Thyroid gland (tissue), 4 donors: ENCODE data around the gene TMCC2. TPM values are rescaled to one million over a fixed set of nuclear protein-coding genes. Genes with fewer than 3 reads are reported as not detected.

Experiments
- DNase-seq, 2 donors: peaks; one replicate each; pipeline ENCODE4 v3.0.0-alpha.2; 2019
- H3K27ac ChIP-seq, 3 donors: fragments of 200-600 bp; sonication (generic); 1 replicate in 2 of 3; 2 replicates in 1 of 3; pipeline ENCODE4 v1.5.1; 2016 to 2019; ENCODE audit warnings: mild to moderate bottlenecking in 1 of 3, moderate library complexity in 1 of 3
- H3K27me3 ChIP-seq: fragments of 200-600 bp; sonication (generic); one replicate; pipeline ENCODE4 v1.5.1; 2019
- H3K36me3 ChIP-seq, 2 donors: fragments of 200-600 bp; sonication (generic); one replicate each; pipeline ENCODE4 v1.5.1; 2016 to 2019
- H3K4me1 ChIP-seq, 2 donors: fragments of 200-600 bp; sonication (generic); one replicate each; pipeline ENCODE4 v1.5.1; 2017 to 2019
- H3K4me3 ChIP-seq, 3 donors: fragments of 200-600 bp; sonication (generic); replicated peaks in 1 of 3; 1 replicate in 2 of 3; 2 replicates in 1 of 3; pipeline ENCODE4 v1.5.1; 2016; ENCODE audit warnings: mild to moderate bottlenecking in 1 of 3
- H3K9me3 ChIP-seq: fragments of 200-600 bp; sonication (generic); one replicate; pipeline ENCODE4 v1.5.1; 2017
- POLR2A ChIP-seq, 2 donors: fragments of 450-650 bp; IDR thresholded peaks; one replicate each; pipeline ENCODE4 v1.6.1; 2017; ENCODE audit warnings: antibody characterized with exemption in 2 of 2, mild to moderate bottlenecking in 2 of 2, moderate library complexity in 1 of 2
- WGBS, 2 donors: methylation state at CpG; one replicate each; pipeline ENCODE4 v1.1.5; 2017; 5-methylcytosine and 5-hydroxymethylcytosine counted together
- intact Hi-C: fragments of 100-400 bp; cut with DNase I; formaldehyde crosslinking; loops from one replicate; pipeline ENCODE4 v1.15.1; 2023
- total RNA-seq, 4 donors: library from RNA; depleted of rRNA; stranded (reverse); fragments of >200 nt; gene quantifications; one replicate each; pipeline ENCODE4 v1.2.3, GENCODE V29; 2016
- TF ChIP-seq, protein P1 (sequence below), 6 experiments: fragments of 200-600 bp in 3 of 6; fragments of 450-650 bp in 3 of 6; sonication (generic) in 3 of 6; IDR thresholded peaks; one replicate each; pipeline ENCODE4 v1.5.1; 2016 to 2019; ENCODE audit warnings: antibody characterized with exemption in 6 of 6, mild to moderate bottlenecking in 2 of 6, inconsistent platforms in 1 of 6, moderate library complexity in 1 of 6

TMCC2 gene
- total RNA-seq, 4 donors from 2014 or later = 2.3 to 3.6 (median 3.1) TPM

GRCh38 chr1:205186191-205186590, 41.6 kb upstream of the TMCC2 start:
- Histone ChIP-seq H3K4me3 (no peak overlapping the region), H3K36me3 (no peaks in the 10 kb centered on the region), H3K9me3 (no peaks in the 10 kb centered on the region), H3K4me1 (peaks cover 11 to 23% of the 10 kb centered on the region in 2 donors), H3K27me3 (no peaks in the 10 kb centered on the region), H3K27ac (no peak overlapping the region)
- no peak for DNase-seq
- intact Hi-C loops = no loop called here
- no peak for TF ChIP-seq POLR2A (IDR thresholded peaks at IDR 0.05)
- TF ChIP-seq, protein P1, sequence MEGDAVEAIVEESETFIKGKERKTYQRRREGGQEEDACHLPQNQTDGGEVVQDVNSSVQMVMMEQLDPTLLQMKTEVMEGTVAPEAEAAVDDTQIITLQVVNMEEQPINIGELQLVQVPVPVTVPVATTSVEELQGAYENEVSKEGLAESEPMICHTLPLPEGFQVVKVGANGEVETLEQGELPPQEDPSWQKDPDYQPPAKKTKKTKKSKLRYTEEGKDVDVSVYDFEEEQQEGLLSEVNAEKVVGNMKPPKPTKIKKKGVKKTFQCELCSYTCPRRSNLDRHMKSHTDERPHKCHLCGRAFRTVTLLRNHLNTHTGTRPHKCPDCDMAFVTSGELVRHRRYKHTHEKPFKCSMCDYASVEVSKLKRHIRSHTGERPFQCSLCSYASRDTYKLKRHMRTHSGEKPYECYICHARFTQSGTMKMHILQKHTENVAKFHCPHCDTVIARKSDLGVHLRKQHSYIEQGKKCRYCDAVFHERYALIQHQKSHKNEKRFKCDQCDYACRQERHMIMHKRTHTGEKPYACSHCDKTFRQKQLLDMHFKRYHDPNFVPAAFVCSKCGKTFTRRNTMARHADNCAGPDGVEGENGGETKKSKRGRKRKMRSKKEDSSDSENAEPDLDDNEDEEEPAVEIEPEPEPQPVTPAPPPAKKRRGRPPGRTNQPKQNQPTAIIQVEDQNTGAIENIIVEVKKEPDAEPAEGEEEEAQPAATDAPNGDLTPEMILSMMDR (IDR thresholded peaks at IDR 0.05) = no peak

DNA sequence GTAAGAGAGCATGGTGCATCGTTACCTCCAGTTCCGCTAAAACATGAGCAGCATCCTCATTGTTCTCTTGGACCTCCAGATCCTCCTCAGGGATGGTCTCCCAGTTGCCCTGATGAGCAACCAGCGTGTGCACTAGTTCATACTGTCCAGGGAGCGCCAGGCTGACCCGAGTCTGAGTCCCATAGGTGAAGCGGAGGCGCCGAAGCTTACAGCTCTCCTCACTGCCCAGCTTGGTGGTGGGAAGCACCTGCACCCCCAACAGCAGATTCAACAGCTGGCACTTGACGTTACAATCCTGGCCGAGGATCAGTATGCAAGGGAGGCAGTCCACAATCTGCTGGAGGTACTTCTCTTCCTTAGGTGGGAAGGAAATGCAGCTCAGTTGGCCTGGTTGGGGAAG, 40.3 kb upstream of the TMCC2 start:
- H3K27ac ChIP-seq = no peak overlapping the region
- TF ChIP-seq, protein P1 (IDR thresholded peaks at IDR 0.05) = no peak
- no peak for TF ChIP-seq POLR2A (IDR thresholded peaks at IDR 0.05)
- H3K27me3 ChIP-seq = no peaks in the 10 kb centered on the region
- no peaks in the 10 kb centered on the region for H3K9me3 ChIP-seq
- DNase-seq = no peak
- H3K4me3 ChIP-seq = no peak overlapping the region
- no peaks in the 10 kb centered on the region for H3K36me3 ChIP-seq
- WGBS, 2 donors = 81 to 88% methylated on average over 7 to 10 of the region's 10 CpGs
- intact Hi-C loops = no loop called here
- H3K4me1 ChIP-seq = peaks cover 11 to 27% of the 10 kb centered on the region in 2 donors

GRCh38 chr1:205188098-205188497, 39.6 kb upstream of the TMCC2 start:
- Histone ChIP-seq H3K27me3 (no peaks in the 10 kb centered on the region), H3K4me1 (peaks cover 11 to 26% of the 10 kb centered on the region in 2 donors), H3K9me3 (no peaks in the 10 kb centered on the region), H3K4me3 (no peak overlapping the region), H3K27ac (no peak overlapping the region), H3K36me3 (no peaks in the 10 kb centered on the region)
- 41 to 46% methylated on average over 2 of the region's 2 CpGs for WGBS, 2 donors
- TF ChIP-seq, protein P1 (IDR thresholded peaks at IDR 0.05) = no peak
- no peak for TF ChIP-seq POLR2A (IDR thresholded peaks at IDR 0.05)
- intact Hi-C loops = no loop called here
- no peak for DNase-seq

DNA sequence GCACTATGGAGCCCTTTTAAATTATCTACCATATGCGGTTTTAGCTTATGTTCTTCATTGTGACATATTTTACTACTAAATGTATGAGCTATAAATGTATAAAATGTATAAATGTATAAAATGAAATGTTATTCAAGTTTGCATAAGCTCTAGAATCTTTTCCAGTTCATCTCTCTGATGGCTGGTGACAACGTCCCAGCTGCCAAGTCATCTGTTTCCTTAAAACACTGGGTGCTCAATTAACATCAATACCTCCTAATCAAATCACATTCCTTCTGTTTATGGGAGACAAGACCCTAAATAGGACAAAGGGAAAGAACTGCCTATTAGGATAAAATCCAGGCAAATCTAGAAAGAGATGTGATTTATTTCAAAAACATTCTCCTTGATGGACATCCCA, 39.1 kb upstream of the TMCC2 start:
- Histone ChIP-seq H3K27ac (no peak overlapping the region), H3K4me1 (peaks cover 11 to 21% of the 10 kb centered on the region in 2 donors), H3K9me3 (no peaks in the 10 kb centered on the region), H3K27me3 (no peaks in the 10 kb centered on the region), H3K36me3 (no peaks in the 10 kb centered on the region), H3K4me3 (no peak overlapping the region)
- 70 to 96% methylated on average over 2 of the region's 2 CpGs for WGBS, 2 donors
- intact Hi-C loops = no loop called here
- DNase-seq = no peak
- TF ChIP-seq, protein P1 (IDR thresholded peaks at IDR 0.05) = no peak
- no peak for TF ChIP-seq POLR2A (IDR thresholded peaks at IDR 0.05)

GRCh38 chr1:205189131-205189530, 38.6 kb upstream of the TMCC2 start:
- no peak for DNase-seq
- peaks cover 11 to 18% of the 10 kb centered on the region in 2 donors for H3K4me1 ChIP-seq
- no peak for TF ChIP-seq POLR2A (IDR thresholded peaks at IDR 0.05)
- TF ChIP-seq, protein P1 (IDR thresholded peaks at IDR 0.05) = no peak
- no peaks in the 10 kb centered on the region for H3K27me3 ChIP-seq
- no peaks in the 10 kb centered on the region for H3K36me3 ChIP-seq
- intact Hi-C loops = no loop called here
- WGBS, 2 donors = 80 to 93% methylated on average over 2 of the region's 2 CpGs
- H3K27ac ChIP-seq = no peak overlapping the region
- H3K9me3 ChIP-seq = no peaks in the 10 kb centered on the region
- no peak overlapping the region for H3K4me3 ChIP-seq
